Upper lobe of left lung (tissue), 6 donors: ENCODE measurements around the gene KLHL8. TPM values are rescaled to one million over a fixed set of nuclear protein-coding genes. Genes with fewer than 3 reads are reported as not detected.

Experiments used
- ATAC-seq, 2 donors: fragments of 200-7000 bp; cut with Tn5 transposase; one replicate each; pipeline ENCODE4 v1.9.1; 2022; ENCODE audit warnings: mild to moderate bottlenecking in 2 of 2, moderate library complexity in 2 of 2; ENCODE audit not compliant: low FRiP score in 2 of 2
- DNase-seq, 2 donors: peaks; one replicate each; pipeline ENCODE4 v3.0.0-alpha.2; 2019 to 2020
- H3K27ac ChIP-seq, 4 donors: fragments of 200-600 bp; sonication (generic); one replicate each; pipeline ENCODE4 v1.5.1; 2016 to 2019
- H3K27me3 ChIP-seq, 4 donors: fragments of 200-600 bp; sonication (generic); one replicate each; pipeline ENCODE4 v1.5.1; 2017 to 2019
- H3K36me3 ChIP-seq, 4 donors: fragments of 200-600 bp; sonication (generic); one replicate each; pipeline ENCODE4 v1.5.1; 2016 to 2019
- H3K4me1 ChIP-seq, 4 donors: fragments of 200-600 bp; sonication (generic); one replicate each; pipeline ENCODE4 v1.5.1; 2018 to 2019
- H3K4me3 ChIP-seq, 4 donors: fragments of 200-600 bp; sonication (generic); one replicate each; pipeline ENCODE4 v1.5.1; 2017 to 2019; ENCODE audit warnings: mild to moderate bottlenecking in 2 of 4, moderate library complexity in 1 of 4
- H3K9me3 ChIP-seq, 4 donors: fragments of 200-600 bp; sonication (generic); one replicate each; pipeline ENCODE4 v1.5.1; 2018 to 2019
- CTCF ChIP-seq, 6 experiments: fragments of 450-650 bp in 4 of 6; fragments of 200-600 bp in 2 of 6; sonication (generic) in 2 of 6; IDR thresholded peaks; one replicate each; pipeline ENCODE4 v1.5.1; 2016 to 2019; ENCODE audit warnings: antibody characterized with exemption in 6 of 6
- EP300 ChIP-seq, 4 donors: sonication (generic); formaldehyde crosslinking; IDR thresholded peaks; one replicate each; pipeline ENCODE4 v1.5.1; 2017; ENCODE audit warnings: antibody characterized with exemption in 4 of 4, control low read depth in 2 of 4
- POLR2A ChIP-seq, 4 donors: fragments of 450-650 bp; IDR thresholded peaks; one replicate each; pipeline ENCODE4 v1.5.1; 2016 to 2017; ENCODE audit warnings: antibody characterized with exemption in 4 of 4, mild to moderate bottlenecking in 2 of 4
- POLR2AphosphoS5 ChIP-seq, 2 donors: sonication (generic); formaldehyde crosslinking; IDR thresholded peaks; one replicate each; pipeline ENCODE4 v1.5.1; 2017; ENCODE audit warnings: antibody characterized with exemption in 2 of 2
- WGBS, 2 donors: methylation state at CpG; one replicate each; pipeline ENCODE4 v1.1.5; 2017 to 2018; 5-methylcytosine and 5-hydroxymethylcytosine counted together
- total RNA-seq, 6 donors: library from RNA; depleted of rRNA in 4 of 6; stranded (reverse); fragments of >200 nt in 4 of 6; gene quantifications; one replicate each; pipeline versions ENCODE4 v1.1.0 to v1.2.1, GENCODE V29; 2016 to 2021
- donor health status: DM: no; HTN: no; CAD: no; lungs with moderate emphysema.
- donor health status: DM: no; HTN: yes; CAD: no; lungs with severe emphysema.

KLHL8 gene
- total RNA-seq, 6 donors from 2014 or later = 8.2 to 18.8 (median 11.9) TPM

- no peak overlapping the region for H3K27ac ChIP-seq
- no peaks in the 10 kb centered on the region for H3K36me3 ChIP-seq
- H3K9me3 ChIP-seq = peaks cover 0 to 6% (median 0%) of the 10 kb centered on the region in 4 donors
- no peak overlapping the region for H3K4me3 ChIP-seq
- TF ChIP-seq CTCF (IDR thresholded peaks at IDR 0.05) = no peak
- no peak for TF ChIP-seq POLR2AphosphoS5 (IDR thresholded peaks at IDR 0.05)
- no peak for TF ChIP-seq POLR2A (IDR thresholded peaks at IDR 0.05)
- H3K27me3 ChIP-seq = no peaks in the 10 kb centered on the region
- DNase-seq (no peak), ATAC-seq (no peak)
- H3K4me1 ChIP-seq = no peaks in the 10 kb centered on the region
- WGBS, 2 donors = 93 to 96% methylated on average over 2 of the region's 2 CpGs
Measured at GRCh38 chr4:87260477-87260876, 40.1 kb upstream of the KLHL8 start.

DNA sequence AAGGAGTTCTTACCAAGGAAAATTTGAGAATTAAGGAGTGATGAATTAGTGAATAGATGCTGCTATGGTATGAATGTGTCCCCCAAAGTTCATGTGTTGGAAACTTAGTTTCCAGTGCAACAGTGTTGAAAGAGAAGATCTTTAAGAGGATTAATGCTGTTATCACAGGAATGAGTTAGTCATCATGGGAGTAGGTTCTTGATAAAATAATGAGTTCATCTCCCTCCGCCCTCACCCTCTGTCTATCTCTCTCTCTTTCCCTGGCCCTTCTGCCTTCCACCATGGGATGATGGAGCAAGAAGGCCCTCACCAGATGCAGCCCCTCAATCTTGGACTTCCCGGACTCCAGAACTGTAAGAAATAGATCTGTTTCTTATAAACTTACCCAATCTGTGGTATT is 38.3 kb upstream of the KLHL8 start:
- H3K27ac ChIP-seq = no peak overlapping the region

GRCh38 chr4:87257523-87257922 is 37.1 kb upstream of the KLHL8 start:
- H3K27ac ChIP-seq = no peak overlapping the region
- ATAC-seq (no peak), DNase-seq (no peak)
- TF ChIP-seq POLR2A (IDR thresholded peaks at IDR 0.05) = no peak
- no peaks in the 10 kb centered on the region for H3K36me3 ChIP-seq
- WGBS, 2 donors = 55 to 81% methylated on average over 3 of the region's 3 CpGs
- H3K9me3 ChIP-seq = no peaks in the 10 kb centered on the region
- H3K4me3 ChIP-seq = no peak overlapping the region
- H3K27me3 ChIP-seq = no peaks in the 10 kb centered on the region
- H3K4me1 ChIP-seq = no peaks in the 10 kb centered on the region

More for the DNA sequence above, 38.3 kb upstream of the KLHL8 start:
- TF ChIP-seq POLR2AphosphoS5 (IDR thresholded peaks at IDR 0.05) (no peak), CTCF (IDR thresholded peaks at IDR 0.05) (no peak), EP300 (IDR thresholded peaks at IDR 0.05) (no peak), POLR2A (IDR thresholded peaks at IDR 0.05) (no peak)
- H3K4me3 ChIP-seq = no peak overlapping the region
- no peaks in the 10 kb centered on the region for H3K36me3 ChIP-seq
- no peaks in the 10 kb centered on the region for H3K27me3 ChIP-seq
- no peak for DNase-seq
- no peaks in the 10 kb centered on the region for H3K4me1 ChIP-seq
- H3K9me3 ChIP-seq = peaks cover 0 to 6% (median 0%) of the 10 kb centered on the region in 4 donors
- no peak for ATAC-seq
- WGBS, 2 donors = 94 to 100% methylated on average over 2 of the region's 2 CpGs

GRCh38 chr4:87255755-87256154 is 35.3 kb upstream of the KLHL8 start:
- no peaks in the 10 kb centered on the region for H3K9me3 ChIP-seq
- WGBS, 2 donors = 94 to 95% methylated on average over 1 of the region's 1 CpG
- no peak for ATAC-seq
- TF ChIP-seq EP300 (IDR thresholded peaks at IDR 0.05) (no peak), POLR2A (IDR thresholded peaks at IDR 0.05) (no peak), CTCF (IDR thresholded peaks at IDR 0.05) (no peak), POLR2AphosphoS5 (IDR thresholded peaks at IDR 0.05) (no peak)
- DNase-seq = no peak
- no peak overlapping the region for H3K4me3 ChIP-seq
- no peaks in the 10 kb centered on the region for H3K27me3 ChIP-seq
- no peaks in the 10 kb centered on the region for H3K36me3 ChIP-seq
- H3K27ac ChIP-seq = no peak overlapping the region
- H3K4me1 ChIP-seq = no peaks in the 10 kb centered on the region

DNA sequence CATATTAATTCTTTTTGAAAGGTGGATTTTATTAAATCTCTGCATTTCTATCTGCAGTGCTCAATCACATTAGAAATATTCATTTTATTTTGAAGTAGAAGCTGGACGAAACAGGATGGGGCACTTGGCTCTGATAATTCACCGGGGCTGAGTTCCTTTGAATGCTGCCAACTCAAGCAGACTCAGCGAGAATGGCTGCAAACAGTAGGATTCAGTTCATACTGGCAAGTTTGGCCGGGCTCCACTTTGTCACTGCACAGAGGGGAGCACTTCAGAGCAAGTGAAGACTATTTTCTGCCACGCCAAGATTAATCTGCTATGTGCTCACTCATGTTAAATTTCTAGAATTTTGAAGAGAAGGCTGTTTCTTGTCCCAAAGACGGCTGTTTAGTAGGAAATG is 30.7 kb upstream of the KLHL8 start:
- no peak overlapping the region for H3K27ac ChIP-seq
- DNase-seq = no peak
- H3K36me3 ChIP-seq = no peaks in the 10 kb centered on the region
- WGBS, 2 donors = 55 to 58% methylated on average over 6 of the region's 6 CpGs
- no peaks in the 10 kb centered on the region for H3K4me1 ChIP-seq
- no peaks in the 10 kb centered on the region for H3K27me3 ChIP-seq
- TF ChIP-seq EP300 (IDR thresholded peaks at IDR 0.05) = no peak
- TF ChIP-seq POLR2AphosphoS5 (IDR thresholded peaks at IDR 0.05) = no peak
- no peak for TF ChIP-seq POLR2A (IDR thresholded peaks at IDR 0.05)
- TF ChIP-seq CTCF (IDR thresholded peaks at IDR 0.05) = no peak
- no peaks in the 10 kb centered on the region for H3K9me3 ChIP-seq
- H3K4me3 ChIP-seq = no peak overlapping the region
- ATAC-seq = no peak
